ENCODE data around the gene PID1. TPM values are rescaled to one million over a fixed set of nuclear protein-coding genes. Genes with fewer than 3 reads are reported as not detected.

Gene PID1
- total RNA-seq, 2 experiments from 2014 or later, result not detected

- no peaks in the 10 kb centered on the region for H3K27me3 Mint-ChIP-seq
- H3K4me3 Mint-ChIP-seq, result no peak overlapping the region
These were observed 49.4 kb downstream of the PID1 start for GRCh38 chr2:229221641-229222040.

GRCh38 chr2:229220254-229220653, 50.8 kb downstream of the PID1 start:
- H3K4me3 Mint-ChIP-seq, result no peak overlapping the region
- no peak overlapping the region for H3K27ac Mint-ChIP-seq
- peaks cover 2% of the 10 kb centered on the region for H3K9me3 Mint-ChIP-seq (ENCODE audit: low read depth)
- no peaks in the 10 kb centered on the region for H3K36me3 Mint-ChIP-seq
- no peaks in the 10 kb centered on the region for H3K27me3 Mint-ChIP-seq
- DNase-seq (no peak), ATAC-seq (no peak)
- no peaks in the 10 kb centered on the region for H3K4me1 Mint-ChIP-seq
- CTCF ChIA-PET, result no interaction called here

More at GRCh38 chr2:229221641-229222040, 49.4 kb downstream of the PID1 start:
- H3K36me3 Mint-ChIP-seq, result no peaks in the 10 kb centered on the region
- H3K27ac Mint-ChIP-seq, result no peak overlapping the region
- CTCF ChIA-PET, result no interaction called here
- peaks cover 2% of the 10 kb centered on the region for H3K9me3 Mint-ChIP-seq (ENCODE audit: low read depth)
- no peak for DNase-seq
- H3K4me1 Mint-ChIP-seq, result no peaks in the 10 kb centered on the region
- no peak for ATAC-seq

- CTCF ChIA-PET, result no interaction called here
- H3K36me3 Mint-ChIP-seq, result no peaks in the 10 kb centered on the region
- H3K4me3 Mint-ChIP-seq, result no peak overlapping the region
- DNase-seq, result no peak
- H3K4me1 Mint-ChIP-seq, result no peaks in the 10 kb centered on the region
- no peak for ATAC-seq
- H3K9me3 Mint-ChIP-seq (ENCODE audit: low read depth), result peaks cover 2% of the 10 kb centered on the region
- H3K27me3 Mint-ChIP-seq, result no peaks in the 10 kb centered on the region
- H3K27ac Mint-ChIP-seq, result no peak overlapping the region
These were observed 52.7 kb downstream of the PID1 start for GRCh38 chr2:229218329-229218921.

GRCh38 chr2:229212241-229212640, 58.8 kb downstream of the PID1 start:
- Mint-ChIP-seq H3K27me3 (no peaks in the 10 kb centered on the region), H3K4me1 (no peaks in the 10 kb centered on the region), H3K9me3 (ENCODE audit: low read depth) (no peaks in the 10 kb centered on the region), H3K36me3 (no peaks in the 10 kb centered on the region), H3K4me3 (no peak overlapping the region), H3K27ac (no peak overlapping the region)
- ATAC-seq, result no peak
- CTCF ChIA-PET, result no interaction called here
- DNase-seq, result no peak

- H3K4me3 Mint-ChIP-seq, result no peak overlapping the region
- CTCF ChIA-PET, result interaction anchor here (0.7 kb wide), 1 partner anchor 410 kb away, joined by 4 read pairs; no protein-coding TSS in a partner anchor
- no peaks in the 10 kb centered on the region for H3K4me1 Mint-ChIP-seq
- ATAC-seq (no peak), DNase-seq (no peak)
- H3K27ac Mint-ChIP-seq, result no peak overlapping the region
- H3K27me3 Mint-ChIP-seq, result no peaks in the 10 kb centered on the region
- no peaks in the 10 kb centered on the region for H3K36me3 Mint-ChIP-seq
- no peaks in the 10 kb centered on the region for H3K9me3 Mint-ChIP-seq (ENCODE audit: low read depth)
These were observed 60.4 kb downstream of the PID1 start for GRCh38 chr2:229210641-229211040.

GRCh38 chr2:229206548-229206947, 64.5 kb downstream of the PID1 start:
- CTCF ChIA-PET, result no interaction called here
- no peak for ATAC-seq
- no peak overlapping the region for H3K27ac Mint-ChIP-seq
- no peaks in the 10 kb centered on the region for H3K4me1 Mint-ChIP-seq
- DNase-seq, result no peak
- H3K27me3 Mint-ChIP-seq, result no peaks in the 10 kb centered on the region
- no peaks in the 10 kb centered on the region for H3K9me3 Mint-ChIP-seq (ENCODE audit: low read depth)
- no peaks in the 10 kb centered on the region for H3K36me3 Mint-ChIP-seq
- H3K4me3 Mint-ChIP-seq, result no peak overlapping the region

GRCh38 chr2:229205704-229206103, 65.4 kb downstream of the PID1 start:
- H3K27me3 Mint-ChIP-seq, result no peaks in the 10 kb centered on the region
- no peaks in the 10 kb centered on the region for H3K4me1 Mint-ChIP-seq
- CTCF ChIA-PET, result no interaction called here
- no peak for ATAC-seq
- H3K27ac Mint-ChIP-seq, result no peak overlapping the region
- no peak overlapping the region for H3K4me3 Mint-ChIP-seq
- H3K36me3 Mint-ChIP-seq, result no peaks in the 10 kb centered on the region
- DNase-seq, result no peak
- H3K9me3 Mint-ChIP-seq (ENCODE audit: low read depth), result no peaks in the 10 kb centered on the region

- DNase-seq (no peak), ATAC-seq (no peak)
- no peaks in the 10 kb centered on the region for H3K9me3 Mint-ChIP-seq (ENCODE audit: low read depth)
- no peak overlapping the region for H3K27ac Mint-ChIP-seq
- CTCF ChIA-PET, result no interaction called here
- H3K27me3 Mint-ChIP-seq, result no peaks in the 10 kb centered on the region
- H3K4me3 Mint-ChIP-seq, result no peak overlapping the region
- no peaks in the 10 kb centered on the region for H3K36me3 Mint-ChIP-seq
- H3K4me1 Mint-ChIP-seq, result no peaks in the 10 kb centered on the region
These were observed 68.4 kb downstream of the PID1 start for GRCh38 chr2:229202646-229203045.

- H3K27ac Mint-ChIP-seq, result no peak overlapping the region
- CTCF ChIA-PET, result no interaction called here
- DNase-seq, result no peak
- no peaks in the 10 kb centered on the region for H3K9me3 Mint-ChIP-seq (ENCODE audit: low read depth)
- no peaks in the 10 kb centered on the region for H3K36me3 Mint-ChIP-seq
- H3K4me3 Mint-ChIP-seq, result no peak overlapping the region
- no peaks in the 10 kb centered on the region for H3K27me3 Mint-ChIP-seq
- no peaks in the 10 kb centered on the region for H3K4me1 Mint-ChIP-seq
- ATAC-seq, result no peak
These were observed 69.6 kb downstream of the PID1 start for GRCh38 chr2:229201521-229201920.

- DNase-seq (no peak), ATAC-seq (no peak)
- Mint-ChIP-seq H3K27ac (no peak overlapping the region), H3K36me3 (no peaks in the 10 kb centered on the region), H3K4me3 (no peak overlapping the region), H3K27me3 (no peaks in the 10 kb centered on the region), H3K4me1 (no peaks in the 10 kb centered on the region), H3K9me3 (ENCODE audit: low read depth) (no peaks in the 10 kb centered on the region)
- CTCF ChIA-PET, result no interaction called here
These were observed 71.8 kb downstream of the PID1 start for GRCh38 chr2:229199267-229199666.

- Mint-ChIP-seq H3K27me3 (no peaks in the 10 kb centered on the region), H3K27ac (no peak overlapping the region), H3K36me3 (no peaks in the 10 kb centered on the region), H3K4me3 (no peak overlapping the region), H3K9me3 (ENCODE audit: low read depth) (no peaks in the 10 kb centered on the region), H3K4me1 (no peaks in the 10 kb centered on the region)
- CTCF ChIA-PET, result no interaction called here
- ATAC-seq (no peak), DNase-seq (no peak)
These were observed 74.6 kb downstream of the PID1 start for GRCh38 chr2:229196448-229196847.

- DNase-seq (no peak), ATAC-seq (no peak)
- H3K4me1 Mint-ChIP-seq, result no peaks in the 10 kb centered on the region
- CTCF ChIA-PET, result no interaction called here
- no peak overlapping the region for H3K4me3 Mint-ChIP-seq
- no peak overlapping the region for H3K27ac Mint-ChIP-seq
- H3K27me3 Mint-ChIP-seq, result no peaks in the 10 kb centered on the region
- H3K36me3 Mint-ChIP-seq, result no peaks in the 10 kb centered on the region
- H3K9me3 Mint-ChIP-seq (ENCODE audit: low read depth), result no peaks in the 10 kb centered on the region
These were observed 75.6 kb downstream of the PID1 start for GRCh38 chr2:229195346-229195947.

- Mint-ChIP-seq H3K4me3 (no peak overlapping the region), H3K9me3 (ENCODE audit: low read depth) (no peaks in the 10 kb centered on the region), H3K4me1 (no peaks in the 10 kb centered on the region), H3K36me3 (no peaks in the 10 kb centered on the region), H3K27ac (no peak overlapping the region), H3K27me3 (no peaks in the 10 kb centered on the region)
- ATAC-seq (no peak), DNase-seq (no peak)
- CTCF ChIA-PET, result no interaction called here
These were observed 77.8 kb downstream of the PID1 start for GRCh38 chr2:229193281-229193680.

GRCh38 chr2:229191413-229191812, 79.7 kb downstream of the PID1 start:
- H3K4me3 Mint-ChIP-seq, result no peak overlapping the region
- CTCF ChIA-PET, result no interaction called here

More at GRCh38 chr2:229191413-229191812, 79.7 kb downstream of the PID1 start:
- ATAC-seq, result no peak
- no peaks in the 10 kb centered on the region for H3K4me1 Mint-ChIP-seq
- no peak overlapping the region for H3K27ac Mint-ChIP-seq
- no peak for DNase-seq
- no peaks in the 10 kb centered on the region for H3K36me3 Mint-ChIP-seq
- H3K9me3 Mint-ChIP-seq (ENCODE audit: low read depth), result peaks cover 10% of the 10 kb centered on the region
- no peaks in the 10 kb centered on the region for H3K27me3 Mint-ChIP-seq
